ENCODE data around the gene RARRES1. TPM values are rescaled to one million over a fixed set of nuclear protein-coding genes. Genes with fewer than 3 reads are reported as not detected.

RARRES1 gene
- total RNA-seq, 6 donors from 2014 or later, result 7.0 to 44.6 (median 27.7) TPM

DNA sequence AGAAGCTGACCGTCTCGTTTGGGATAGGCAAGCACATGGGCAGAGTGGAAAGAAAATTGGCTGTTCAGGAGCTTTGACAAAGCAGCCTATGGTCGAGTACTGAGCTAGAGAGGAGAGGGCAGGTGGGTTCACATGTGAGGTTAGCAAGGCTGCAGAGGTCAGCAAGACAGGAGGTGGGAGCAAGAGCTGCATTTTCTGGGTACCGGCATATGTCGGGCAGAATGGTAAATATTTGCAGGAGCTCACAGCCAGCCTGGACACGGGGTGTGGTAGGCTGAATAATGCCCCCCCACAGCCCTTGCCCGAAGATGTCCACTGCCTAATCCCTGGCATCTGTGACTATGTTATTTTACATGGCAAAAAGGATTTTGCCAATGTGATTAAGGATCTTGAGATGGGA, 8.3 kb downstream of the RARRES1 start:
- 93 to 95% methylated on average over 5 to 7 of the region's 7 CpGs for WGBS, 2 donors
- no peak for DNase-seq
- ATAC-seq (ENCODE audit: low FRiP score in 2 of 2), result no peak
- Histone ChIP-seq H3K27me3 (no peaks in the 10 kb centered on the region), H3K4me3 (no peak overlapping the region), H3K27ac (peak overlapping the region in 3 of 4 donors; percentile 5 to 63 (median 52)), H3K9me3 (no peaks in the 10 kb centered on the region), H3K4me1 (peaks cover 20 to 34% (median 23%) of the 10 kb centered on the region in 4 donors), H3K36me3 (no peaks in the 10 kb centered on the region)
- TF ChIP-seq, protein P1, sequence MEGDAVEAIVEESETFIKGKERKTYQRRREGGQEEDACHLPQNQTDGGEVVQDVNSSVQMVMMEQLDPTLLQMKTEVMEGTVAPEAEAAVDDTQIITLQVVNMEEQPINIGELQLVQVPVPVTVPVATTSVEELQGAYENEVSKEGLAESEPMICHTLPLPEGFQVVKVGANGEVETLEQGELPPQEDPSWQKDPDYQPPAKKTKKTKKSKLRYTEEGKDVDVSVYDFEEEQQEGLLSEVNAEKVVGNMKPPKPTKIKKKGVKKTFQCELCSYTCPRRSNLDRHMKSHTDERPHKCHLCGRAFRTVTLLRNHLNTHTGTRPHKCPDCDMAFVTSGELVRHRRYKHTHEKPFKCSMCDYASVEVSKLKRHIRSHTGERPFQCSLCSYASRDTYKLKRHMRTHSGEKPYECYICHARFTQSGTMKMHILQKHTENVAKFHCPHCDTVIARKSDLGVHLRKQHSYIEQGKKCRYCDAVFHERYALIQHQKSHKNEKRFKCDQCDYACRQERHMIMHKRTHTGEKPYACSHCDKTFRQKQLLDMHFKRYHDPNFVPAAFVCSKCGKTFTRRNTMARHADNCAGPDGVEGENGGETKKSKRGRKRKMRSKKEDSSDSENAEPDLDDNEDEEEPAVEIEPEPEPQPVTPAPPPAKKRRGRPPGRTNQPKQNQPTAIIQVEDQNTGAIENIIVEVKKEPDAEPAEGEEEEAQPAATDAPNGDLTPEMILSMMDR (IDR thresholded peaks at IDR 0.05), result no peak
- TF ChIP-seq EP300 (IDR thresholded peaks at IDR 0.05) (no peak), POLR2AphosphoS5 (IDR thresholded peaks at IDR 0.05) (no peak), POLR2A (IDR thresholded peaks at IDR 0.05) (no peak)

DNA sequence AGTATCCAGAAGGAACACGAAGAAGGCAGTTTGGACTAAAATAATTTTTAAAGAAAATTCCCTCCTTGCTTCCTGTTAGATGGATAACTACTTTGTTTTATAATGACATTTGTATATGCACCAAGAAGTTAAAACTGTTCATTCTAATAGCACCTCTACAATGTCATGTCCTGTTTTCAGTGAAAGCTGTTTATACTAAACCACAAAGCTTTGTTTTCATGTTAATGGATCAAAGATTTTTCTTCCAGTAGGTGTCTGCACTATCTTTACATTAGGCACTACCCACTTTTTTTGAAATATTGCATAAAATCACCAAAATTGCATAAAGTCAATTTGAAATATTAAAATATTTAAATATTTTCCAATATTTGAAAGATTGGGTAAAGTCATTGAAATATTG, 10.1 kb downstream of the RARRES1 start:
- no peak for ATAC-seq (ENCODE audit: low FRiP score in 2 of 2)
- Histone ChIP-seq H3K9me3 (no peaks in the 10 kb centered on the region), H3K4me3 (no peak overlapping the region), H3K27ac (peak overlapping the region in 3 of 4 donors; percentile 52 to 63 (median 57)), H3K36me3 (no peaks in the 10 kb centered on the region), H3K27me3 (no peaks in the 10 kb centered on the region), H3K4me1 (peaks cover 10 to 22% (median 14%) of the 10 kb centered on the region in 4 donors)
- 71 to 79% methylated on average over 1 of the region's 1 CpG for WGBS, 2 donors
- DNase-seq, result no peak
- TF ChIP-seq POLR2AphosphoS5 (IDR thresholded peaks at IDR 0.05), result no peak
- TF ChIP-seq, protein P1 (IDR thresholded peaks at IDR 0.05), result no peak
- TF ChIP-seq POLR2A (IDR thresholded peaks at IDR 0.05), result no peak
- no peak for TF ChIP-seq EP300 (IDR thresholded peaks at IDR 0.05)

DNA sequence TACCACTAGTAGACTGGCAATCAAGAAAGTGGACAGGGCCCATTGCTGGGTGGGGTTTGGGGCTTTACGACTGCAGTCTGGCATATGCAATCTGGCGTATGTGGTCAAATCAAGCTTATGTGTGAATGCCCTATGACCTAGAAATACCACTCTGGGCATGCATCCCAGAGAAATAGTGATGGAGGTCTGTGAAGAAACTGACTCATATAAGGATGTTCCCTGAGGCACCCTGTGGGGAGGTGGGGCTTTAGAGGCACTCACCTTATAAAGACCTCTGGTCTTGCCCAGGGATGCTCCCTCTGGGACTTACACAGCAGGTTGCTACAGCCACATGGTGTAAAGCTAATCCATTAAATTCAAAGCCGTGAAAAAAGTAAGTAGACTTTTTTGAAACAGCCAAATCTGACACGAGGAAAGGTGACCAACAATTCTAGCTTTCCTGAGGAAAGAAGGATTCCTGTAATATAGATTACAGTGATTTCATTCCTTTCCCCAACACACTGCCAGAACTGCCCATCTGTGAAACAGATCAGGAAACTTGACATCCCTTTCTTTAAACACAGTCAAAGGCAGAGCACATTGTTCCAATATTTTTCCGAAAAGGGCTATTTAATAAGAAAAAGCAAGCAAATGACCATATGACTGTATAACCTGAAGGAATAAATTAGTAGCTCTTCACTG, 13.6 kb downstream of the RARRES1 start:
- peaks cover 4 to 18% (median 8%) of the 10 kb centered on the region in 4 donors for H3K4me1 ChIP-seq
- ATAC-seq (ENCODE audit: low FRiP score in 2 of 2), result no peak
- no peaks in the 10 kb centered on the region for H3K36me3 ChIP-seq
- H3K9me3 ChIP-seq, result no peaks in the 10 kb centered on the region
- TF ChIP-seq, protein P1 (IDR thresholded peaks at IDR 0.05), result no peak
- TF ChIP-seq EP300 (IDR thresholded peaks at IDR 0.05) (no peak), POLR2AphosphoS5 (IDR thresholded peaks at IDR 0.05) (no peak), POLR2A (IDR thresholded peaks at IDR 0.05) (no peak)
- H3K27me3 ChIP-seq, result no peaks in the 10 kb centered on the region
- H3K27ac ChIP-seq, result no peak overlapping the region
- DNase-seq, result no peak
- WGBS, 2 donors, result 82 to 83% methylated on average over 5 of the region's 5 CpGs
- no peak overlapping the region for H3K4me3 ChIP-seq

DNA sequence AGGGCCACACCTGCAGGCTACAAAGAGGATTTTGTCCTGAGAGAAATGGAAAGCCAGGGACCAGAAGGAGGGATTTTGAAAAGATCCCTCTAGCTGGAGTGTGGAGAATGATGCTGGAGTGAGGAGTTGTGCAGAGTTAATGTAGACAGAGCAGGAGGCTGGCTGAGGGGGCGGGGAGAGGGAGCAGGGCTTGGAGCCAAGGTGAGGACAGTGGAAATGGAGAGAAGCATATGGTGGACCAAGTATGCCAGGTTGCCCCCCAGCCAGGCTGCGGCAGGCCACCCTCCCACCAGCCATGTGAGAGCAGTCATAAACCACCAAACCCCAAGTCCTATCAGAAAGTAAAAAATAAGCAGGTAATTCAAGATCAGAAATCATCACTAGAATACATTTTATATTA, 14.7 kb downstream of the RARRES1 start:
- H3K27ac ChIP-seq, result no peak overlapping the region
- peaks cover 4 to 17% (median 8%) of the 10 kb centered on the region in 4 donors for H3K4me1 ChIP-seq
- H3K36me3 ChIP-seq, result peaks cover 0 to 4% (median 0%) of the 10 kb centered on the region in 4 donors
- 91 to 96% methylated on average over 2 of the region's 2 CpGs for WGBS, 2 donors
- H3K9me3 ChIP-seq, result no peaks in the 10 kb centered on the region
- peak in 1 of 2 donors; percentile 38 for DNase-seq
- H3K27me3 ChIP-seq, result no peaks in the 10 kb centered on the region
- H3K4me3 ChIP-seq, result no peak overlapping the region
- no peak for ATAC-seq (ENCODE audit: low FRiP score in 2 of 2)
- TF ChIP-seq, protein P1 (IDR thresholded peaks at IDR 0.05), result no peak
- no peak for TF ChIP-seq EP300 (IDR thresholded peaks at IDR 0.05)
- no peak for TF ChIP-seq POLR2A (IDR thresholded peaks at IDR 0.05)
- no peak for TF ChIP-seq POLR2AphosphoS5 (IDR thresholded peaks at IDR 0.05)

DNA sequence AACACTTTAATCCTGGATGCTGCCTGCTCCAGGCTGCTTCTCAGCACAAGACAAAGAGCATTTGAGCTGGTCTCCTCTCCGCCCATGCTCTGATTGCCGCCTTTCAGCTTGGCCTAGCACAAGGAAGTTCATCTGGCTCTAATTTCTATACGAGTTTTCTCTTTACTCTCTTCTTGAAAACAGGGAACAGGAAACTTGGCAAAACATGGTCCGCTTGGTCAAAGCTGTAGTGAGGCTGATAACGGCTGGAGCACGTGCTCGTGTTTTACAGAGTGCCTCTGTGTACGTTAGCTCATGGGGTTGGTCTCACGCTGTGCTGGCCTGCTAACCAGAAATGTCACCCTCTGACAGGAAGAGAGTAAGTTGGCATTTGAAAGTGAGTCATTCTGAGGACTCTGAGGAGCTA, 19.2 kb downstream of the RARRES1 start:
- TF ChIP-seq, protein P1 (IDR thresholded peaks at IDR 0.05), result no peak
- peak in 1 of 2 donors; percentile 48 for TF ChIP-seq POLR2AphosphoS5 (IDR thresholded peaks at IDR 0.05)
- peaks cover 8 to 24% (median 18%) of the 10 kb centered on the region in 4 donors for H3K4me1 ChIP-seq
- peaks cover 0 to 18% (median 3%) of the 10 kb centered on the region in 4 donors for H3K36me3 ChIP-seq
- peak overlapping the region; percentile 55 to 71 (median 66) for H3K27ac ChIP-seq
- 42 to 56% methylated on average over 9 of the region's 9 CpGs for WGBS, 2 donors
- H3K9me3 ChIP-seq, result no peaks in the 10 kb centered on the region
- no peak overlapping the region for H3K4me3 ChIP-seq
- ATAC-seq (ENCODE audit: low FRiP score in 2 of 2) (peak; percentile 39 to 51), DNase-seq (peak in 1 of 2 donors; percentile 65)
- H3K27me3 ChIP-seq, result no peaks in the 10 kb centered on the region
